Dermis lymphatic vessel endothelial cell (primary cell): ENCODE measurements around the gene SDC4. TPM values are rescaled to one million over a fixed set of nuclear protein-coding genes. Genes with fewer than 3 reads are reported as not detected.

Experiments
- total RNA-seq: library from RNA; depleted of rRNA; stranded (reverse); fragments of >200 nt; gene quantifications from 2 replicates; pipeline ENCODE4 v1.2.1, GENCODE V29; 2014

The SDC4 gene, protein sequence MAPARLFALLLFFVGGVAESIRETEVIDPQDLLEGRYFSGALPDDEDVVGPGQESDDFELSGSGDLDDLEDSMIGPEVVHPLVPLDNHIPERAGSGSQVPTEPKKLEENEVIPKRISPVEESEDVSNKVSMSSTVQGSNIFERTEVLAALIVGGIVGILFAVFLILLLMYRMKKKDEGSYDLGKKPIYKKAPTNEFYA
- total RNA-seq = 26.6 and 54.9 TPM in 2 replicates

DNA sequence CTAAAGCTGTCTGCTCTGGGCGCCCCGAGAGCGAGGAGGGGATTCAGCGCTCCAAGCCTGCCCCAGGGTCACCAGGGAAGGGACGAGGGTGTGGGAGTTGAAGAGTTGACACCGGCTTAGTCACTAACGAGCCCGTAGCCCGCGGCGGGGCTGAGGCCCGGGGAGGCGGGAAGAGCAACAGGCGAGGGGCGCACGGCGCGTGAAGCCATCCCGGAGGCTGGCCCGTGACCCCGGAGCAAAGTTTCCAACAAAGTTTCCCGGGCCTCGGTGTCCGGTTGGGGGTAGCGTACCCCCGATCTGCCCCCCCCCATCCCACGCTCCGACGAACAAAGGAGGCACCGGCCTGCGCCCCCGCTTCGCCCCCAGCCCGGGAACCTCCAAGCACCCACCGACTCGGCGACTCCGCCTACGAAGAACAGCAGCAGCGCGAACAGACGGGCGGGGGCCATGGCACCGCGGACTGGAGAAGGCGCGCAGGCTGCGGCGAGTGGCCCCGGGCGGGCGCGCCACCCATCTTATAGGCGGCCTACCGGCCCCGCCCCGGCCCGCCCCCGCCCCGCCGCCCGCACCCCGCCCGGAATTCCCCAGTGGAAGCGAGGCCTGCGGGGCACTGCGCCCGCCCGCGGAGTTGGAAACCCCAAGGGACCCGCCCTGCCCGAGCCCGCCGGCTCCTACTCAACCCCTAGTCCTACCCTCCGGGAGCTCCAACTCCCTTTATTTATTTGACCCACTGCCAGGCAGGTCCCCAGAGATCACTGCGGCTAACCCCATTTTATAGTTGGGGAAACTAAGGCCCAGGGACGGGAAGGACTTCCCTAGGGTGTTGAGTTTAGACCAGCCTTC is at the start of gene SDC4:
TSS of gene SDC4 (minus strand) at position 489 of the 843 bp plus-strand sequence. CDS start at position 449, 40 bp downstream.

DNA sequence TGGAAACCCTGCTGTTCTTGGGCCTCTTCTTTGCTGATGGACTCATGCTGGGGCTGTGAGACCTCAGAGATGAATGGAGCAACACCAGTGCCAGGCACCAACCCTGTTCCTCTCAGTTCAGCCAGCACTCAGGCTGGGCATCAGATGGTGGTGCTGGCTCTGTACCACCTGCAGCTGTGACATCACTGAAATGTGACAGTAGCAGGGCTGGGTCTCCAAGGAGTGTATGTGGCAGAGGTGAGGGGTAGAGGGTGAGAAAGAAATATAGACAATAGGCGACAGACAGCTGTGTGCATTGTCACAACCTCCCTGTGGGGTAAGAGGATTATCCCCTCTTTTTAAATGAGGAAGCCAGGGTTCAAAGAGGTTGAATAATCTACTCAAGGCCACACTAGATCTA is 30.0 kb upstream of the SDC4 start, which contains the start of gene TP53TG5:
TSS of gene TP53TG5 (minus strand) at position 135 of the 400 bp plus-strand sequence. CDS start at position 46, 89 bp downstream.

DNA sequence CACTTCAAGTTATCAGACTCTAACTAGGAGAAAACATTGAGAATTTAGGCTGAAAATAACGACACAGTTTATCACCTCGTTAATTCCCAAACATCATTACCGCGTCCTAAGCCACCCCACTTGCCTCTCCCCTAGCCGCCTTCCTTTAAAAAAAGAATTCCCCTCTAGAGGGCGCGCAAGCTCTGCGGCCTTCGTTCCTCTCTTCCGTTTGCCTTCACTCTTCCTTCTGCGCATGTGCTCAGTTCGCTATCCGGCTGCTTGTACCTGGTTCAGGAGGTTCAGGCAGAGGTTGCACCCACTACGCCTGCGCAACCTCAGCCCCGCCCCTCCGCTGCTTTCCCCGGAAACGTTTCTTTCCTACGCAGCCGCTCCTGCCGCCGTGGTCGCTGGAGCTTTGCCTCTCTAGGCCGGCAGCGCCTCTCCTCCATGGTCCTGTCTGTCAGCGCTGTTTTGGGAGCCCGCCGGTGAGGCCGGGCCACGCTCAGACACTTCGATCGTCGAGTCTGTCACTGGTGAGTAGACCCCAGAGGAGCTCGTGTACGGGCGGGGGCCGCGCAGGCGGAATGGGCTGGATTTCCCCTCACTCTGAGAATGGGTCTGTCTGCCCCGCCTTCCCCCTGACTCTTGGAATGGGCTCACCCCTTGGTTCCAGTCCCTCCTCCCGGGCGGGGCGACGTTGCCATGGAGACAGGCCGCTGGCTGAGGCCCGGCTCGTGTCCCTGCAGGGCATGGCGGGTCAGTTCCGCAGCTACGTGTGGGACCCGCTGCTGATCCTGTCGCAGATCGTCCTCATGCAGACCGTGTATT is 14.8 kb upstream of the SDC4 start, which contains the start of gene SYS1:
TSS of gene SYS1 (plus strand) at position 353 of the 807 bp plus-strand sequence. CDS start at position 729, 376 bp downstream.

DNA sequence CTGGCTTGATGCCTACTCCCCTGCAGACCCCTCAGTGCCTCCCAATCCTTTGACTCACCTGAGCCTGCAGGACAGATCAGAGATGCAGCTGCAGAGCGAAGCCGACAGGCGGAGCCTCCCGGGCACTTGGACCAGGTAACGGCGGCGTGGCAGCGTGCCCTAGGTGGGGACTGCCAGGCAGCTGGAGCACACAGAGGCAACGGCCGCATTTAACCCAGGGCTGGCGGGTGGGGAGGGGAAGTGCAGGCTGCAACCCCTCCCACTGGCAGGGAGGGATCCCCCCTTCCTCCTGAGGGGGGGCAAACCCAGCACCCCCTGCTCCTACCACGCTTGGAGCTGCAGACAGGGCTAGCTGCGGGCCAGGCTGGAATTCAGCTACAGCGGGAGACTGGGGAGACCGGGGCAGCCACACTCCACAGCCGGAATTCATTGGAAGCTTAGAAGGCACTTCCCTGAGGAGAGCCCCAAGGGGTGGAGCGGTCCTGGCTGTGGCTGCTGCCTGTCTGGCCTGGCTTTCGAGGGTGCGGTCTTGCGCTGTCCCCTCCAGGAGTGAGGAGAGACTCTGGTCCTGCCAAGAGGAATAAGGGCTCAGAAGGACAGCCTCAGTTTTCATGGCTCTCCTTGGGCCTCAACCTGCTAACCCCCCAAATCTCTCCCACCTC is 40.0 kb downstream of the SDC4 start, which contains the start of gene MATN4:
TSS of gene MATN4 (minus strand) at position 183 of the 662 bp plus-strand sequence. CDS start 2,717 bp downstream, outside the sequence.

DNA sequence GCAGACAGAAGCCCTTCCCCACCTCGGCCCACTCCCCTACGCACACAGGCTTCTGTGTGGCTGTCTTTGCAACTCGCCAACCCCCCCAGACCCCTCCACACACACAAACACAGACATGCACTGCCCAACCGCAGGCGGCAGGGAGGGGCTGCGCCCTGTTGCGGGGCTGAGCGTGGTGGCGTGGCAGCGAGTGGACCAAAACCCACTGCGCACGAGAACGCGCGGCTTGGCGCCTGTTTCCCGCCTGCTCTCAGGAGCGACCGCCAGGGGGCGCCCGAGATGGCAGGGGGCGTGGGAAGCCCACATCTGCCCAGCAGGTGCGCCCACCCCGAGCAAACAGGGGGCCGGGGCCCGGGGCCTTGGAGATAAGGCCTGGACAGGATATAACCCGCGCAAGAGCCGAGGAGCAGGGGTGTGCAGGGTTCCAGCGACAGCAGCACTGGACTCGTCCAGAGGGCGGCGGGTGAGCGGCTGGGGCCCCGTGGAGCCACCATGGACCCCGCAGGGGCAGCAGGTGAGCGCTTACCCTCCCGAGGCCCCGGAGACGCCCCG is 41.7 kb downstream of the SDC4 start, which contains the start of gene RBPJL:
TSS of gene RBPJL (plus strand) at position 410 of the 552 bp plus-strand sequence. CDS start at position 493, 83 bp downstream.

Other genes with a start within 250 kb of the SDC4 start
- gene KCNS1, start 247.3 kb downstream of the SDC4 start, total RNA-seq = 0.09 and 0.11 TPM in 2 replicates
- gene WFDC5, start 233.2 kb downstream of the SDC4 start, total RNA-seq = not detected in 2 replicates
- gene WFDC12, start 224.0 kb downstream of the SDC4 start, total RNA-seq = not detected in 2 replicates
- gene PI3, start 173.5 kb downstream of the SDC4 start, total RNA-seq = not detected in 2 replicates
- not detected in 2 replicates for gene SEMG1, start 141.4 kb downstream of the SDC4 start, total RNA-seq
- not detected in 2 replicates for gene SEMG2, start 127.1 kb downstream of the SDC4 start, total RNA-seq
- 0.69 TPM in 1 of 2 replicates, not detected in the other for gene SLPI, start 93.9 kb downstream of the SDC4 start, total RNA-seq
- not detected in 2 replicates for gene RBPJL, start 41.6 kb downstream of the SDC4 start, total RNA-seq
- gene MATN4, start 40.1 kb downstream of the SDC4 start, total RNA-seq = under 0.01 TPM in 1 of 2 replicates, not detected in the other
- 23.8 and 29.6 TPM in 2 replicates for gene SYS1, start 14.7 kb upstream of the SDC4 start, total RNA-seq
- not detected in 2 replicates for gene TP53TG5, start 29.9 kb upstream of the SDC4 start, total RNA-seq
- 6.8 and 10.9 TPM in 2 replicates for gene DBNDD2, start 59.9 kb upstream of the SDC4 start, total RNA-seq
- gene PIGT, start 67.7 kb upstream of the SDC4 start, total RNA-seq = 16.9 and 20.2 TPM in 2 replicates
- not detected in 2 replicates for gene WFDC2, start 121.3 kb upstream of the SDC4 start, total RNA-seq
- not detected in 2 replicates for gene SPINT3, start 167.2 kb upstream of the SDC4 start, total RNA-seq
- gene WFDC6, start 191.1 kb upstream of the SDC4 start, total RNA-seq = not detected in 2 replicates
- not detected in 2 replicates for gene EPPIN, start 199.0 kb upstream of the SDC4 start, total RNA-seq
- gene WFDC8, start 230.9 kb upstream of the SDC4 start, total RNA-seq = not detected in 2 replicates